HepG2 (cell line): ENCODE data around the gene MIEF1. TPM values are rescaled to one million over a fixed set of nuclear protein-coding genes. Genes with fewer than 3 reads are reported as not detected.

ENCODE experiments used
- ARNTL ChIP-seq: sonication (generic); formaldehyde crosslinking; IDR thresholded peaks from 2 replicates; pipeline ENCODE4 v1.4.0; 2020; ENCODE audit warnings: mild to moderate bottlenecking, missing genetic modification reagents
- BRCA1 ChIP-seq: sonication (generic); formaldehyde crosslinking; IDR thresholded peaks from 2 replicates; pipeline ENCODE4 v1.4.0; 2020; ENCODE audit warnings: missing genetic modification reagents
- CCAR2 ChIP-seq: fragments of 200-400 bp; formaldehyde crosslinking; optimal IDR thresholded peaks from 2 replicates; pipeline ENCODE3; 2018; ENCODE audit warnings: low read depth, mild to moderate bottlenecking, low read length, moderate library complexity
- CREB1 ChIP-seq, 2 experiments: fragments of 450-650 bp in 1 of 2; IDR thresholded peaks; 2 replicates each; pipeline ENCODE4 v1.6.1; 2016 to 2017; ENCODE audit warnings: control low read depth in 1 of 2, mild to moderate bottlenecking in 1 of 2, missing compliant biosample characterization in 1 of 2, missing genetic modification characterization in 1 of 2
- CREM ChIP-seq, 2 experiments: sonication (generic) in 1 of 2; formaldehyde crosslinking in 1 of 2; IDR thresholded peaks; 2 replicates each; pipeline versions ENCODE4 v1.4.0 to v1.6.1; 2016 to 2020; ENCODE audit warnings: antibody characterized with exemption in 1 of 2, mild to moderate bottlenecking in 1 of 2, missing genetic modification reagents in 1 of 2
- ETV5 ChIP-seq: IDR thresholded peaks from 2 replicates; pipeline ENCODE4 v1.6.1; 2018; ENCODE audit warnings: missing biosample characterization, missing genetic modification reagents, inconsistent platforms, borderline replicate concordance
- FOXA3 ChIP-seq: IDR thresholded peaks from 2 replicates; pipeline ENCODE4 v1.6.1; 2016; ENCODE audit warnings: missing genetic modification reagents, missing compliant biosample characterization
- HMG20B ChIP-seq: conservative IDR thresholded peaks from 2 replicates; pipeline ENCODE4 v1.6.1; 2016; ENCODE audit warnings: missing genetic modification reagents, missing compliant biosample characterization
- HOXA9 ChIP-seq: sonication (generic); formaldehyde crosslinking; IDR thresholded peaks from 2 replicates; pipeline ENCODE4 v1.8.1; 2022; ENCODE audit warnings: missing genetic modification reagents, mild to moderate bottlenecking, moderate library complexity, borderline replicate concordance
- NFYC ChIP-seq: IDR thresholded peaks from 2 replicates; pipeline ENCODE4 v1.6.1; 2016; ENCODE audit warnings: missing genetic modification reagents, missing compliant biosample characterization
- NKX3-1 ChIP-seq: sonication (generic); formaldehyde crosslinking; IDR thresholded peaks from 2 replicates; pipeline ENCODE4 v1.5.0; 2020; ENCODE audit warnings: missing genetic modification reagents
- PCBP1 ChIP-seq: fragments of 200-400 bp; formaldehyde crosslinking; IDR thresholded peaks from 2 replicates; pipeline ENCODE4 v1.6.1; 2017; ENCODE audit warnings: mild to moderate bottlenecking, low read depth, low read length, borderline replicate concordance
- PHF8 ChIP-seq: sonication (generic); formaldehyde crosslinking; IDR thresholded peaks from 2 replicates; pipeline ENCODE4 v1.5.0; 2020; ENCODE audit warnings: missing genetic modification reagents
- SALL1 ChIP-seq: sonication (generic); formaldehyde crosslinking; IDR thresholded peaks from 2 replicates; pipeline ENCODE4 v1.8.0; 2022; ENCODE audit warnings: mild to moderate bottlenecking, missing genetic modification reagents
- SRF ChIP-seq: IDR thresholded peaks from 2 replicates; pipeline ENCODE4 v1.6.1; 2011; ENCODE audit warnings: mild to moderate bottlenecking, low read depth, low read length, moderate library complexity
- TEAD2 ChIP-seq: sonication (generic); formaldehyde crosslinking; IDR thresholded peaks from 2 replicates; pipeline ENCODE4 v1.9.0; 2021; ENCODE audit warnings: missing genetic modification reagents
- ZBTB7B ChIP-seq: sonication (generic); formaldehyde crosslinking; IDR thresholded peaks from 2 replicates; pipeline ENCODE4 v1.4.0; 2020; ENCODE audit warnings: missing genetic modification reagents
- ZC3H4 ChIP-seq: sonication (generic); formaldehyde crosslinking; IDR thresholded peaks from 2 replicates; pipeline ENCODE4 v1.4.0; 2020; ENCODE audit warnings: missing genetic modification reagents, borderline replicate concordance
- ZNF274 ChIP-seq: sonication (generic); formaldehyde crosslinking; IDR thresholded peaks from 2 replicates; pipeline ENCODE4 v1.5.1; 2020; ENCODE audit warnings: mild to moderate bottlenecking, missing genetic modification reagents
- ZNF530 ChIP-seq: sonication (generic); formaldehyde crosslinking; IDR thresholded peaks from 2 replicates; pipeline ENCODE4 v1.5.0; 2020; ENCODE audit warnings: low read depth, mild to moderate bottlenecking, missing genetic modification reagents
- ZNF557 ChIP-seq: sonication (generic); formaldehyde crosslinking; IDR thresholded peaks from 2 replicates; pipeline ENCODE4 v1.4.0; 2020; ENCODE audit warnings: missing genetic modification reagents
- ZNF713 ChIP-seq: sonication (generic); formaldehyde crosslinking; IDR thresholded peaks from 2 replicates; pipeline ENCODE4 v1.4.0; 2020; ENCODE audit warnings: mild to moderate bottlenecking, missing genetic modification reagents
- ZNF768 ChIP-seq: sonication (generic); formaldehyde crosslinking; IDR thresholded peaks from 2 replicates; pipeline ENCODE4 v1.4.0; 2020; ENCODE audit warnings: missing genetic modification reagents
- ZNF776 ChIP-seq: sonication (generic); formaldehyde crosslinking; IDR thresholded peaks from 2 replicates; pipeline ENCODE4 v1.4.0; 2020; ENCODE audit warnings: mild to moderate bottlenecking, missing genetic modification reagents
- ZNF792 ChIP-seq: IDR thresholded peaks from 2 replicates; pipeline ENCODE4 v1.6.1; 2016
- polyA plus RNA-seq, 8 experiments: library from polyadenylated mRNA; depleted of rRNA in 3 of 8; stranded (reverse) in 7 of 8; unstranded in 1 of 8; fragments of >200 nt; fragmentation: Illumina TruSeq in 4 of 8; extraction: Trizol in 4 of 8; gene quantifications; 2 replicates each; pipeline versions ENCODE4 v1.2.1 to v1.2.3, GENCODE V29; 2011 to 2016; ENCODE audit warnings: low read depth in 4 of 8, missing spikeins in 1 of 8, mixed read lengths in 1 of 8; ENCODE audit not compliant: insufficient read depth in 1 of 8
- total RNA-seq, 5 experiments: library from RNA; depleted of rRNA; stranded (reverse); fragments of >200 nt; fragmentation: Illumina TruSeq; extraction: Trizol; gene quantifications; 2 replicates each; pipeline ENCODE4 v1.2.3, GENCODE V29; 2016; ENCODE audit warnings: low read depth in 1 of 5
- TF ChIP-seq, protein P1 (sequence below): sonication (generic); formaldehyde crosslinking; IDR thresholded peaks from 2 replicates; pipeline ENCODE4 v1.4.0; 2020; ENCODE audit warnings: mild to moderate bottlenecking, missing genetic modification reagents
- TF ChIP-seq, protein P2 (sequence below): sonication (generic); formaldehyde crosslinking; IDR thresholded peaks from 2 replicates; pipeline ENCODE4 v1.5.0; 2020; ENCODE audit warnings: missing genetic modification reagents

Gene MIEF1
- total and polyA plus RNA-seq, 2 of the 13 experiments (the other 11 are each of a cell fraction or from before 2014, with no cell fraction given), result 21.7 to 34.8 TPM

DNA sequence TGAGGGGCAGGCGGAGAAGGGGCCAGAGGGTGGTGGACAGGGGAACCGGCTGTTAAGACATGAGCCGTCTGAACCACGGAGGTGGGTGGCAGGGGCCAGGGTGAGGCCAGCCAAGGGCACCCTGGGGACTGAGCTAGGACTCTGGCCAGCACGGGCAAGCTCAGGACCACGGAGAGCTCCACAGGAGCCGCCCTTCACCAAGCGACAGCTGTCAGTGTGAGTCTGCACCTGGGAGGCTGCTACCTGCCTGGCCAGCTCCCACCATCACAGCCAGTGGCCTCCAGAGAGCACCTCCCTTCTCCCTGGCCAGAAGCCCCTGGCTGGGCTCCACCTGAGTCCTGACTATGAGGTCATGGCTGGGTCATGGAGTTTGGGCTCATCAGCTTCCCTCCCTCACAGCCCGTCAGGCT lies 23.6 kb upstream of the MIEF1 start (continued):
- TF ChIP-seq ZNF713 (CRISPR knock-in tag), result no peak
- no peak for TF ChIP-seq ZNF768 (CRISPR knock-in tag)
- TF ChIP-seq ZNF557, result 0 out of 2 replicates have a peak, but pooled peaks have one; percentile 41
- no peak for TF ChIP-seq CCAR2
- TF ChIP-seq ZNF776 (CRISPR knock-in tag), result 0 out of 2 replicates have a peak, but pooled peaks have one; percentile 53
- 0 out of 2 replicates have a peak, but pooled peaks have one; percentile 34 for TF ChIP-seq PCBP1
- 0 out of 2 replicates have a peak, but pooled peaks have one; percentile 20 for TF ChIP-seq FOXA3 (CRISPR knock-in tag)
- TF ChIP-seq, protein P1, sequence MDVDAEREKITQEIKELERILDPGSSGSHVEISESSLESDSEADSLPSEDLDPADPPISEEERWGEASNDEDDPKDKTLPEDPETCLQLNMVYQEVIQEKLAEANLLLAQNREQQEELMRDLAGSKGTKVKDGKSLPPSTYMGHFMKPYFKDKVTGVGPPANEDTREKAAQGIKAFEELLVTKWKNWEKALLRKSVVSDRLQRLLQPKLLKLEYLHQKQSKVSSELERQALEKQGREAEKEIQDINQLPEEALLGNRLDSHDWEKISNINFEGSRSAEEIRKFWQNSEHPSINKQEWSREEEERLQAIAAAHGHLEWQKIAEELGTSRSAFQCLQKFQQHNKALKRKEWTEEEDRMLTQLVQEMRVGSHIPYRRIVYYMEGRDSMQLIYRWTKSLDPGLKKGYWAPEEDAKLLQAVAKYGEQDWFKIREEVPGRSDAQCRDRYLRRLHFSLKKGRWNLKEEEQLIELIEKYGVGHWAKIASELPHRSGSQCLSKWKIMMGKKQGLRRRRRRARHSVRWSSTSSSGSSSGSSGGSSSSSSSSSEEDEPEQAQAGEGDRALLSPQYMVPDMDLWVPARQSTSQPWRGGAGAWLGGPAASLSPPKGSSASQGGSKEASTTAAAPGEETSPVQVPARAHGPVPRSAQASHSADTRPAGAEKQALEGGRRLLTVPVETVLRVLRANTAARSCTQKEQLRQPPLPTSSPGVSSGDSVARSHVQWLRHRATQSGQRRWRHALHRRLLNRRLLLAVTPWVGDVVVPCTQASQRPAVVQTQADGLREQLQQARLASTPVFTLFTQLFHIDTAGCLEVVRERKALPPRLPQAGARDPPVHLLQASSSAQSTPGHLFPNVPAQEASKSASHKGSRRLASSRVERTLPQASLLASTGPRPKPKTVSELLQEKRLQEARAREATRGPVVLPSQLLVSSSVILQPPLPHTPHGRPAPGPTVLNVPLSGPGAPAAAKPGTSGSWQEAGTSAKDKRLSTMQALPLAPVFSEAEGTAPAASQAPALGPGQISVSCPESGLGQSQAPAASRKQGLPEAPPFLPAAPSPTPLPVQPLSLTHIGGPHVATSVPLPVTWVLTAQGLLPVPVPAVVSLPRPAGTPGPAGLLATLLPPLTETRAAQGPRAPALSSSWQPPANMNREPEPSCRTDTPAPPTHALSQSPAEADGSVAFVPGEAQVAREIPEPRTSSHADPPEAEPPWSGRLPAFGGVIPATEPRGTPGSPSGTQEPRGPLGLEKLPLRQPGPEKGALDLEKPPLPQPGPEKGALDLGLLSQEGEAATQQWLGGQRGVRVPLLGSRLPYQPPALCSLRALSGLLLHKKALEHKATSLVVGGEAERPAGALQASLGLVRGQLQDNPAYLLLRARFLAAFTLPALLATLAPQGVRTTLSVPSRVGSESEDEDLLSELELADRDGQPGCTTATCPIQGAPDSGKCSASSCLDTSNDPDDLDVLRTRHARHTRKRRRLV (CRISPR knock-in tag), result no peak
- peak; percentile 73; the same call in 1 of the 2 replicates for TF ChIP-seq ZNF530 (CRISPR knock-in tag)
- TF ChIP-seq ZC3H4 (CRISPR knock-in tag), result no peak
- peak; percentile 50; the same call in 1 of the 2 replicates for TF ChIP-seq NKX3-1 (CRISPR knock-in tag)
- TF ChIP-seq SRF, result no peak
- TF ChIP-seq CREM (IDR thresholded peaks at IDR 0.05), result no peak
- TF ChIP-seq CREM (CRISPR knock-in tag; IDR thresholded peaks at IDR 0.05), result no peak
- TF ChIP-seq HMG20B (CRISPR knock-in tag), result 0 out of 2 replicates have a peak, but pooled peaks have one; percentile 69
- TF ChIP-seq NFYC (CRISPR knock-in tag), result no peak
- 0 out of 2 replicates have a peak, but pooled peaks have one; percentile 51 for TF ChIP-seq HOXA9 (CRISPR knock-in tag)
- peak; percentile 89 for TF ChIP-seq SALL1 (CRISPR knock-in tag)
- 0 out of 2 replicates have a peak, but pooled peaks have one; percentile 21 for TF ChIP-seq PHF8 (CRISPR knock-in tag)
- TF ChIP-seq BRCA1 (CRISPR knock-in tag), result 0 out of 2 replicates have a peak, but pooled peaks have one; percentile 70
- TF ChIP-seq ARNTL (CRISPR knock-in tag), result 0 out of 2 replicates have a peak, but pooled peaks have one; percentile 41
- TF ChIP-seq ETV5 (CRISPR knock-in tag), result peak; percentile 27; the same call in 1 of the 2 replicates
- TF ChIP-seq, protein P2, sequence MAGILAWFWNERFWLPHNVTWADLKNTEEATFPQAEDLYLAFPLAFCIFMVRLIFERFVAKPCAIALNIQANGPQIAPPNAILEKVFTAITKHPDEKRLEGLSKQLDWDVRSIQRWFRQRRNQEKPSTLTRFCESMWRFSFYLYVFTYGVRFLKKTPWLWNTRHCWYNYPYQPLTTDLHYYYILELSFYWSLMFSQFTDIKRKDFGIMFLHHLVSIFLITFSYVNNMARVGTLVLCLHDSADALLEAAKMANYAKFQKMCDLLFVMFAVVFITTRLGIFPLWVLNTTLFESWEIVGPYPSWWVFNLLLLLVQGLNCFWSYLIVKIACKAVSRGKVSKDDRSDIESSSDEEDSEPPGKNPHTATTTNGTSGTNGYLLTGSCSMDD (CRISPR knock-in tag), result 0 out of 2 replicates have a peak, but pooled peaks have one; percentile 46
- TF ChIP-seq ZBTB7B (CRISPR knock-in tag), result 0 out of 2 replicates have a peak, but pooled peaks have one; percentile 57
- TF ChIP-seq ZNF792 (CRISPR knock-in tag), result peak; percentile 88
- TF ChIP-seq ZNF274 (CRISPR knock-in tag), result peak; percentile 80; the same call in 1 of the 2 replicates
- TF ChIP-seq CREB1 (IDR thresholded peaks at IDR 0.05), result no peak
- no peak for TF ChIP-seq CREB1 (CRISPR knock-in tag; IDR thresholded peaks at IDR 0.05)
- TF ChIP-seq TEAD2 (CRISPR knock-in tag), result no peak
